MM.1S (cell line): ENCODE measurements around the gene LEP.

Experiments used
- DNase-seq: peaks from one replicate; pipeline ENCODE4 v3.0.0-alpha.2; 2015
- H2AFZ ChIP-seq: fragments of 300-600 bp; sonication (generic); 2 replicates; pipeline ENCODE4 v1.6.0; 2016; ENCODE audit warnings: antibody characterized with exemption, low read length
- H3F3A ChIP-seq: fragments of 300-600 bp; sonication (generic); 2 replicates; pipeline ENCODE4 v1.6.1; 2016; ENCODE audit warnings: mild to moderate bottlenecking, antibody characterized with exemption, low read length, moderate library complexity, mixed read lengths; ENCODE audit not compliant: insufficient read depth
- H3K27ac ChIP-seq: fragments of 300-600 bp; sonication (generic); 2 replicates; pipeline ENCODE4 v1.5.1; 2016; ENCODE audit warnings: mild to moderate bottlenecking, low read length
- H3K27me3 ChIP-seq: fragments of 300-600 bp; sonication (generic); replicated peaks from 2 replicates; pipeline ENCODE4 v1.6.0; 2016; ENCODE audit warnings: low read length; ENCODE audit not compliant: insufficient read depth
- H3K36me3 ChIP-seq: fragments of 300-600 bp; sonication (generic); replicated peaks from 2 replicates; pipeline ENCODE4 v1.6.1; 2016; ENCODE audit warnings: mild to moderate bottlenecking, low read length, mixed read lengths; ENCODE audit not compliant: insufficient read depth
- H3K4me1 ChIP-seq: fragments of 300-600 bp; sonication (generic); 2 replicates; pipeline ENCODE4 v1.6.1; 2016; ENCODE audit warnings: low read length, mixed read lengths
- H3K4me2 ChIP-seq: fragments of 300-600 bp; sonication (generic); 2 replicates; pipeline ENCODE4 v1.6.0; 2016; ENCODE audit warnings: low read depth, low read length
- H3K4me3 ChIP-seq: fragments of 300-600 bp; sonication (generic); 2 replicates; pipeline ENCODE4 v1.5.1; 2016; ENCODE audit warnings: low read length, mixed read lengths
- H3K79me2 ChIP-seq: fragments of 300-600 bp; sonication (generic); 2 replicates; pipeline ENCODE4 v1.6.1; 2016; ENCODE audit warnings: mixed run types, low read length, mixed read lengths
- H3K9ac ChIP-seq: fragments of 300-600 bp; sonication (generic); 2 replicates; pipeline ENCODE4 v1.6.1; 2016; ENCODE audit warnings: low read length, mixed read lengths
- H3K9me2 ChIP-seq: fragments of 300-600 bp; sonication (generic); replicated peaks from 2 replicates; pipeline ENCODE4 v1.6.1; 2016; ENCODE audit warnings: mild to moderate bottlenecking, low read length, mixed read lengths; ENCODE audit not compliant: insufficient read depth
- H3K9me3 ChIP-seq: fragments of 300-600 bp; sonication (generic); replicated peaks from 2 replicates; pipeline ENCODE4 v1.6.1; 2016; ENCODE audit warnings: mild to moderate bottlenecking, low read length, mixed read lengths; ENCODE audit not compliant: insufficient read depth
- H4K20me1 ChIP-seq: fragments of 300-600 bp; sonication (generic); 2 replicates; pipeline ENCODE4 v1.6.1; 2016; ENCODE audit warnings: mild to moderate bottlenecking, low read length, moderate library complexity, mixed read lengths; ENCODE audit not compliant: insufficient read depth
- EZH2 ChIP-seq: fragments of 300-600 bp; sonication (generic); optimal IDR thresholded peaks from 2 replicates; pipeline ENCODE3; 2017; ENCODE audit warnings: low read depth, mild to moderate bottlenecking, antibody characterized with exemption, low read length, mixed read lengths
- EZH2phosphoT487 ChIP-seq: fragments of 300-600 bp; sonication (generic); IDR thresholded peaks from 2 replicates; pipeline ENCODE4 v1.6.1; 2018; ENCODE audit warnings: antibody characterized with exemption, low read length
- TF ChIP-seq, protein P1 (sequence below): fragments of 300-600 bp; sonication (generic); IDR thresholded peaks from 2 replicates; pipeline ENCODE4 v1.5.1; 2016; ENCODE audit warnings: antibody characterized with exemption, low read length, mixed read lengths

The LEP gene

GRCh38 chr7:128217967-128218652 lies 23.0 kb upstream of the LEP start:
- TF ChIP-seq, protein P1, sequence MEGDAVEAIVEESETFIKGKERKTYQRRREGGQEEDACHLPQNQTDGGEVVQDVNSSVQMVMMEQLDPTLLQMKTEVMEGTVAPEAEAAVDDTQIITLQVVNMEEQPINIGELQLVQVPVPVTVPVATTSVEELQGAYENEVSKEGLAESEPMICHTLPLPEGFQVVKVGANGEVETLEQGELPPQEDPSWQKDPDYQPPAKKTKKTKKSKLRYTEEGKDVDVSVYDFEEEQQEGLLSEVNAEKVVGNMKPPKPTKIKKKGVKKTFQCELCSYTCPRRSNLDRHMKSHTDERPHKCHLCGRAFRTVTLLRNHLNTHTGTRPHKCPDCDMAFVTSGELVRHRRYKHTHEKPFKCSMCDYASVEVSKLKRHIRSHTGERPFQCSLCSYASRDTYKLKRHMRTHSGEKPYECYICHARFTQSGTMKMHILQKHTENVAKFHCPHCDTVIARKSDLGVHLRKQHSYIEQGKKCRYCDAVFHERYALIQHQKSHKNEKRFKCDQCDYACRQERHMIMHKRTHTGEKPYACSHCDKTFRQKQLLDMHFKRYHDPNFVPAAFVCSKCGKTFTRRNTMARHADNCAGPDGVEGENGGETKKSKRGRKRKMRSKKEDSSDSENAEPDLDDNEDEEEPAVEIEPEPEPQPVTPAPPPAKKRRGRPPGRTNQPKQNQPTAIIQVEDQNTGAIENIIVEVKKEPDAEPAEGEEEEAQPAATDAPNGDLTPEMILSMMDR, result peak; percentile 10
- no peak for TF ChIP-seq EZH2
- DNase-seq, result no peak
- Histone ChIP-seq H3K4me2 (no peak overlapping the region), H3K27me3 (0 out of 2 replicates have a peak, but pooled peaks cover 3% of the 10 kb centered on the region), H3K4me3 (no peak overlapping the region), H3K79me2 (no peaks in the 10 kb centered on the region), H3K9ac (no peak overlapping the region), H3K4me1 (no peaks in the 10 kb centered on the region), H3K27ac (no peak overlapping the region), H3K9me2 (no peaks in the 10 kb centered on the region), H2AFZ (no peak overlapping the region), H3F3A (no peaks in the 10 kb centered on the region), H3K36me3 (no peaks in the 10 kb centered on the region), H4K20me1 (no peaks in the 10 kb centered on the region), H3K9me3 (no peaks in the 10 kb centered on the region)

- Histone ChIP-seq H3K79me2 (no peaks in the 10 kb centered on the region), H3K9me3 (no peaks in the 10 kb centered on the region), H3K9me2 (no peaks in the 10 kb centered on the region), H3K9ac (no peak overlapping the region), H4K20me1 (no peaks in the 10 kb centered on the region), H3K27ac (no peak overlapping the region), H3K4me3 (no peak overlapping the region), H3K36me3 (no peaks in the 10 kb centered on the region), H3K4me2 (no peak overlapping the region), H3F3A (no peaks in the 10 kb centered on the region), H3K27me3 (0 out of 2 replicates have a peak, but pooled peaks cover 3% of the 10 kb centered on the region), H2AFZ (no peak overlapping the region), H3K4me1 (no peaks in the 10 kb centered on the region)
- no peak for TF ChIP-seq EZH2phosphoT487
- TF ChIP-seq EZH2, result no peak
- TF ChIP-seq, protein P1, result no peak
- no peak for DNase-seq
These were observed 21.4 kb upstream of the LEP start for GRCh38 chr7:128219636-128220035.

GRCh38 chr7:128221929-128222403 lies 19.1 kb upstream of the LEP start:
- Histone ChIP-seq H3K9me2 (no peaks in the 10 kb centered on the region), H3K27ac (no peak overlapping the region), H3K9ac (no peak overlapping the region), H2AFZ (no peak overlapping the region), H4K20me1 (no peaks in the 10 kb centered on the region), H3K27me3 (no peaks in the 10 kb centered on the region), H3K4me2 (no peak overlapping the region), H3K79me2 (no peaks in the 10 kb centered on the region), H3K4me1 (no peaks in the 10 kb centered on the region), H3F3A (no peaks in the 10 kb centered on the region), H3K36me3 (no peaks in the 10 kb centered on the region), H3K9me3 (no peaks in the 10 kb centered on the region), H3K4me3 (no peak overlapping the region)
- no peak for DNase-seq
- TF ChIP-seq EZH2phosphoT487 (no peak), EZH2 (no peak)
- TF ChIP-seq, protein P1, result no peak
